NT2/D1 (cell line): ENCODE results near the gene TAF11L13.
"Not testable (repeated sequence)": the region's sequence is repeated elsewhere in the genome, so short reads cannot be mapped to it uniquely, and the experiment has no call there.

Experiments
- SUZ12 ChIP-seq: IDR thresholded peaks from 2 replicates; pipeline ENCODE4 v1.6.1; 2011; ENCODE audit not compliant: insufficient read length, insufficient read depth; ENCODE audit errors: extremely low read depth
- YY1 ChIP-seq: IDR thresholded peaks from 2 replicates; pipeline ENCODE4 v1.6.1; 2011; ENCODE audit not compliant: insufficient read length, insufficient read depth
- ZNF274 ChIP-seq: IDR thresholded peaks from 2 replicates; pipeline ENCODE4 v1.6.1; 2011; ENCODE audit warnings: mild to moderate bottlenecking, low read depth, low read length

GRCh38 chr5:17597728-17598127 is 34.2 kb upstream of the TAF11L13 start, which contains the start of gene TAF11L10:
- not testable (repeated sequence) for TF ChIP-seq YY1, SUZ12, ZNF274
